NCI-H2081 treated with DMSO at 0.1 percent for 48 hours (cell line): ENCODE results near the gene CSNK1A1.
"Not testable (repeated sequence)": the region's sequence is repeated elsewhere in the genome, so short reads cannot be mapped to it uniquely, and the experiment has no call there.

Source experiments
- DNase-seq: peaks from one replicate; lab custom pipeline; 2025; lab: John Stamatoyannopoulos, UW

CSNK1A1 gene

DNA sequence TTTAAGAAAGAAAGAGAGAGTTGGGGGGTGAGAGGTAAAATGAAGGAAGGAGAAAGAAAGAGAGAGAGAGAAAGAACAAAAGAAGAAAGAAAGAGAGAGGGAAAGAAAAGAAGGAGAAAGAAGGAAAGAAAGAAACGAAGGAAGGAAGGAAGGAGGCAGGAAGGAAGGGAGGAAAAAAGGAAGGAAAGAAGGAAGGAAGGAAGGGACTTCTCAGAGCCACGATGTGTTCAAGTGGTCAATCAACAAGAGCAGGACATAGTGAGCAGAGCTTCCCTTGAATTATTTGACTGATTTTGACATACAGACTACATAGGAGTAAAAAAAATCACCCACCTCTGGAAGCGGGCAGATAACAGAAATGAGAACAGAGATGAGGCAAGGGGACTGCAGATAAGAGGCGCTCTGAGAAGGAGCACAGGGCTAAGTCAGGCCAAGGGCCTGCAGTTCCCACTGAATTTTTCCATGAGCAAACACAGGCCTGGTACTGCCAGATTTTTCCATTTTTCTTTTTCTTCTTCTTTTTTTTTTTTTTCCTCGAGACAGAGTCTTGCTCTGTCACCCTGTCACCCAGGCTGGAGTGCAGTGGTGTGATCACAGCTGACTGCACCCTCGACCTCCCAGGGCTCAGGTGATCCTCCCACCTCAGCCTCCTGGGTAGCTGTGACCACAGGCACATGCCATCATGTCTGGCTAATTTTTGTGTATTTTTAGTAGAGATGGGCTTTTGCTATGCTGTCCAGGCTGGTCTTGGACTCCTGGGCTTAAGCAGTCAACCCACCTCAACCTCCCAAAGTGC is 94.4 kb downstream of the CSNK1A1 start:
- no peak for DNase-seq

- no peak for DNase-seq
Measured at GRCh38 chr5:149455889-149456409, 95.3 kb downstream of the CSNK1A1 start.

- DNase-seq = no peak
Measured at GRCh38 chr5:149453618-149454415, 97.4 kb downstream of the CSNK1A1 start.

DNA sequence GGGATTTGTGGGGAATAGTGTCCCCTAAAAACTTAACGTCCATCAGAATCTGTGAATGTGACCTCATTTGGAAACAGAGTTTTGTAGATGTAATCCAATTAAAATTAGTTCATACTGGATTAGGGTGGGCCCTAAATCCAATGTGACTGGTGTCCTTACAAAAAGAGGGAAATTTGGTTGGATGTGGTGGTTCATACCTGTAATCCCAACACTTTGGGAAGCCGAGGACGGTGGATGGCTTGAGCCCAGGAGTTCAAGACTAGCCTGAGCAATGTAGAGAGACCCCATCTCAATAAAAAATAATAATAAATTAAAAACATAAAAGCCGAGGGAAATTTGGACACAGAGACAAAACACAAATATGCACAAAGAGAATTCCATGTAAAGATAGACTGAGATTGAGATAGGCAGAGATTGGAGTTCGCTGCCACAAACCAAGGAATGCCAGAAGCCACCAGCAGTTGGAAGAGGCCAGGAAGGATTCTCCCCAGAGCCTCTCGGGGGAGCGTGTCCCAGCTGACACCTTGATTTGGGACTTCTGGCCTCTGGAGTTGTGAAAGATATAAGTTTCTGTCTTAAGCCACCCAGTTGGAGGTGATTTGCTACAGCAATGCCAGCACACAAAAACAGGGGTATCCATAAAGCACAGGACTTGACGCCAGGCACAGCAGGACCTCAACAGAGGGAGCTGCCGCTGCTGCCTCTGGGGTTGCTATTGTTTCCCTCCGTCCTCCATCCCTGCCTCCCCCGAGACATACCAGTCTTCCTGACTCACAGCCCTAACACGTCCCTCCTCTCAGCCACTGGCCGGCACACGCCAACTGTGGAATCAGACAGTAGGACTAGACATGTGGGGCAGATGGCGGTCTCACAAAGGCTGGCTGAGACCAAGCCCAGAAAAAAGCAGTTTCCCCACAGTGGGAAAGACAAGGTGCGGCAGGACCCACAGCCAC is 98.3 kb downstream of the CSNK1A1 start:
- no peak for DNase-seq

- DNase-seq = no peak
Measured at GRCh38 chr5:149452007-149452664, 99.1 kb downstream of the CSNK1A1 start.

GRCh38 chr5:149450199-149450598 is 101.0 kb downstream of the CSNK1A1 start:
- no peak for DNase-seq

DNA sequence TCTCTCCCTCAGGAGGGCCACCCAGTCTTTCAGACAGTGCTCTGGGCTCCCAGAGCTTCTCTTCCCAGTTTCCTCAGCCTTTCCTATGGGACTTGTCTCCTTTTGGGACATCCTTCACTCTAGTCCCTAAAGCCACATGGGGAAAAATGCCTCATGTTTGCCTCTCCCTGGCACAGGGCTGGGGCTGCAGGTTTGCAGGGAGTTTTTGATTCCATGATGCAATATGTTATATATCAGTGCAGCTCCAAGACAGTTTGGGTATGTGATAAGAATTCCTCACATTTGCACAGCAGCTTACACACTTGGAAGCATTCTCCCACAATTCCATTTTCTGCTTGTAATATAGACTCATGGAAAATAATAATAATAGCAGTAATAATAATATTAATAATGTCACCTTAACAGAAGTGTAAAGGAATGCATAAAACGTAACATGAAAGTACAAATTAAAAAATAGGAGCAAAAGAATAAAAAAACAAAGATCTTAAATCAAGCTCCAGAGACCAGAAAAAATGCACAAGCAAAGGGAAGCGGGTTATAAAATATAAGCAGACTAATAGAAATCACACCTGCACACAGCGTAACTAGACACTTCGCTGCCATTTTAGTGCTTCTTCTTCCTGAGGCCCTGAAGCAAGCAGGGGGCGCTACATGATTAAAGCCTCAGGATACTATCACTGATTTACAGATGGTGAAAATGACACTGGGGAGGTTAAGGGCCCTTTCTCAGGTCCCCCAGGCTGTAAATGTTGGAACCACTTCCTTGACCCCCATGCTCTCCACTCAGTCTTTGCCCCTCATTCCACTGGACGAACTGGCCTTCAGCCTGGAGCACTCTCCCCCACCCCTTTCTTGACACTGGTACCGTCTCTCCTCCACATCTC is 102.2 kb downstream of the CSNK1A1 start:
- no peak for DNase-seq

GRCh38 chr5:149448431-149448830 is 102.8 kb downstream of the CSNK1A1 start:
- DNase-seq = no peak

DNA sequence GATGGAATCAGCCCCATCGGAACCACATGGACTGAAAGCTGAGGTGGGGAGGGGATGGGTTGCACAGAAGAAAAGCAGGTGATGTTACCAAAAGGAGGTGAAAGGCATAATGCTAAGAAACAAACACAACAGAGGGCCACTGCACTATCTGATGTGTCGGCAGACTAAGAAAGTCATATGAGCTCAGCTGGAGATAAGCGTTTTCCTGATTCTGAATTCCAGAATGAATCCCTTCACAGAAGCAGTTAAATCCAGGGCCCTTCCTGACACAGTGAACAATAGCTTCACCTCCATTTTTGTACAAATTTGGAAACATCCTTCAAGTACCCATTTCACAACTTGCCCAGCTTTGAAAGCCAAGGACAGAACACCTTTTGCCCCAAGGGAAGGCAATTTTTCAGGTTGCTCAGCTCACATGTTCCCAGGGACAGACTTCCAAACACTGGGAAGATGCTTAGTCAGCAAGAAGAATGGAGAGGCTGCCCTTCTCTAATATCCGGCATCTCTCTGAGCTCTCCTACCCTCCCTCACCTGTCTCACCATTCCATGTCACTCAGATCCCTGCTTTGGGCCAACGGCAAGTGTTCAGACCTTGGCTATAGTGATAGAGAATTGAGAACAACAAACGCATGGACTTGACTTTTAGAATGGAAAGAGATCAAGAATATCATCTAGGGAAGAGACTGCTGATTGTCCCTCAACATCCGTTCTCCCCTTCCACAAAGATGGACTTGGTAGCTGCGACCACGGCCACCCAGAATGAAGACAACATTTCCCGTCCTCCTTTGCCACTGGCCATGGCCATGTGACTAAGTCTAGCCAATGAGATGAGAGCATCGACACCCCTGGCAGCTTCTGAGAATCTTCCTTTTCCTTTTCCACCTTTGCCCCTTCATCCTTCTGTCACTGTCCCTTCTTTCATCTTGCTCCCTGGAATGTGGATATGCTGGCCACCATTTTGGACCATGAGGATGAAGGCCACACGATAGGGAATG is 103.6 kb downstream of the CSNK1A1 start:
- DNase-seq = no peak

DNA sequence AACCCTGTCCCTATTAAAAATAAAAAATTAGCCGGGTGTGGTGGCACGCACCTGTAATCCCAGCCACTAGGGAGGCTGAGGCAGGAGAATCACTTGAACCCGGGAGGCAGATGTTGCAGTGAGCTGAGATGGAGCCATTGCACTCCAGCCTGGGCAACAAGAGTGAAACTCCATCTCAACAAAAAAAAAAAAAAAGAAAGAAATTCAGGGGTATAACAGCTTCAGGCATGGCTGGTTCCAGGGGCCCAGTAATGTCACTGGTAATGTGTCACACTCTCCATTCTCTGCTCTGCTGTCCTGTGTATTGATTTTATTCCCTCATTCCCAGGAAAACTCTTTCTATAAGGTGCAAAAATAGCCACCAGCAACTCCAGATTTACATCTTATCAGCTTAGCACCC is 104.4 kb downstream of the CSNK1A1 start:
- DNase-seq = not testable (repeated sequence)

- DNase-seq = no peak
Measured at GRCh38 chr5:149445739-149446369, 105.4 kb downstream of the CSNK1A1 start.

DNA sequence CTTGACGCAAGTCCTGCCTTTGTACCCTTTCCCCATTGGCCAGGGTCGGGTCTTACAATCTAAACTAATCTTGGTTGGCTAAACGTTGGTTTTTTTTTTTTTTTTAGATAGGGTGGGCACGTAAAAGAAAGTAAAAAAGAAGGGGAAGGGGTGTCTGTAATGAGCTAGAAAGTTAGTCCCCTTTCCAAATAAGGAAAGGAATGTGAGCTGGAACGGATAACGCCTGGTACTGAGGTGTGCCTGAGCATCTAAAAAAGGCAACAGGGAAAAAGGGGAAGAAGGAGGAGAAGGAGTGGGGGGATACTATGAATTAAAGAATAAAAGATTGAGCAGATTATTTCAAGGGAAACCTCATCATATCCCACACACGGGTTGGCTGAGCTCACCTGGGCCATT is 105.9 kb downstream of the CSNK1A1 start:
- DNase-seq = no peak

DNA sequence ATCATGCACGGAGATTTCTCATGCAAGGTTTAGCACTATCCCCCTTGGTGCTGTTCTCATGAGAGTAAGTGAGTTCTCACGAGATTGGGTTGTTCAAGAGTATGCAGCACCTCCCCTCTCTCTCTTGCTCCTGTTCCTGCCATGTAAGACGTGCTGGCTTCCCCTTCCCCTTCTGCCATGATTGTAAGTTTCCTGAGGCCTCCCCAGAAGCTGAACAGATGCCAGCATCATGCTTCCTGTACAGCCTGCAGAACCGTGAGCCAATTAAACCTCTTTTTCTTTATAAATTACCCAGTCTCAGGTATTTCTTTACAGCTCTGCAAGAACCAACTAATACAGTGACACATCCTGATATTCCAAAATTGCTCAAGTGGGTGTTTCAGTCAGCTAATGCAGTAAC is 106.8 kb downstream of the CSNK1A1 start:
- DNase-seq = not testable (repeated sequence)

DNA sequence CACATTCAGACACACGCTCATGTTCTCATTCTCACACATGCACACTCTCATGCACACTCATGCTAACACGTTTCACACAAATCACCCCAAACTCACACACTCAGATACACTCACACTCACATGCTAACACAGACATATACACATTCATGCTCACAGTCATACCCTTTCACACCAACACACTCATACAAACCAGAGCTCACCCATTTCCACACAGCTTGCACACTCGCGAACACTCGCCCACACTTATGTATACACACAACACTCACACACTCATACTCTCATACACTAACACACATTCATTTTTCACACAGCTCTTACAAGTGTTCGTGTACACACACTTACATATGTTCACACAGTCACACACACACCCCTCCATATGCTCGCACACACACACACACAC is 108.0 kb downstream of the CSNK1A1 start:
- DNase-seq = no peak

DNA sequence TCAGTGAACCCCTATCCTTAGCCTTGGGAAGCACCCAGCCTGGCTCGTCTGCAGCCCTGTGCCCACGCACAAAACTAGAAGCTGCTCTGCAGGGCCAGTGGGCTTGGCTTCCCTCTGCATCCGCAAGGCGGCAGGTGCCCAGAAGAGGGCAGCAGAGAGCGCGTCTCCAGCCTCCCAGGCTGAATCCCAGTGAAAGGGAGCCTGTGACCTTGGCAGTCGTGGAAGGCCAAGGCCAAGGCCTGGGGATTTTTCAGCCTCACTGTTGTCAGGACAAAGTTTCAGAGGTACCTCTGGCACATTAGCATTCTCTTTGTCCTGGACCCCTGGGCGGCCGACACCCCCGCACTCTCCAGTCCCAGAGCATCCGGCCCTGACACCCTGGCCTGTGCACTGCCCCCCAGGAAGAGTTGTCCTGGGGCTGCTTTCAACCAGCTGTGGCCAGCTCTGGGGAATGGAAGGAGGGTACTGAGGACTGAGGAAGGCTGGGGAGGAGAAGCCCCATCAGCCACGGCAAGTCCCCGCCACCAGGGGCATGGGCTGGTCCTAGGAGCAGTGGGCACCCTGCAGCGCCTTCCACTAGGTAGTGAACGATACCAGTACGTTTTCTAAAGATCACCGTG is 108.6 kb downstream of the CSNK1A1 start:
- no peak for DNase-seq
